Cerebellar cortex (tissue), 1 donor: Measurements from ENCODE around the gene ANKZF1.

Experiments
- DNase-seq: peaks from one replicate; pipeline ENCODE4 v3.0.0-alpha.2; 2015; ENCODE audit warnings: low spot score

ANKZF1 gene

DNA sequence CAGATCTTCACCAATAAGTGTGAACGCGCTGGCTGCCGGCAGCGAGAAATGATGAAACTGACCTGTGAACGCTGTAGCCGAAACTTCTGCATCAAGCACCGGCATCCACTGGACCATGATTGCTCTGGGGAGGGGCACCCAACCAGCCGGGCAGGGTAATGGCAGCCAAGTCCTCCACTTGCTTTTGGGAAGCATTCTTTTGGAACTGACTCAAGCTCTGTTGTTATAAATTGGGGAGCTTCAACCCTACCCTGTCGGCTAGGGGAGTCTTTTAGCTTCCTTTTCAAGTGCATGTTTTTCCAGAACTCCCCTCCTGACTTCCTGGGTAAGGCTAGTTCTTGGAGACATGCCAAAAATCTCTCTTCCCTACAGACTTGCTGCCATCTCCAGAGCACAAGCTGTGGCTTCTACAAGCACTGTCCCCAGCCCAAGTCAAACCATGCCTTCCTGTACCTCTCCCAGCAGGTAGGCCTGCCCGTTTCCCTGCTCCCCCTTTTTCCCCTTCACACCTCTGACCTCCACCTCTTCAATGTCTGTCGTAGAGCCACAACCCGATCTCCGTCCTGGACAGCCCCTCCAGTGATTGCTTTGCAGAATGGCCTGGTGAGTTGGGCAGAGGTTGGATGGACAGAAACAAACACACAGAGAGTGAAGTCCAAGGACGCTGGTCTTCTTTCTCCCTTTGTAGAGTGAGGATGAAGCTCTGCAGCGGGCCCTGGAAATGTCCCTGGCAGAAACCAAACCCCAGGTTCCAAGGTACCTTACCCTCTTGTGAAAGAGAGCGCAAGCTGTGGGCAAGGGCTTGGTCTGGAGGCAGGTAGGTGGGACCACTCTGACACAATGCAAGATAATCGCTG, 21.5 kb upstream of the ANKZF1 start:
- DNase-seq: peak; percentile 51

DNA sequence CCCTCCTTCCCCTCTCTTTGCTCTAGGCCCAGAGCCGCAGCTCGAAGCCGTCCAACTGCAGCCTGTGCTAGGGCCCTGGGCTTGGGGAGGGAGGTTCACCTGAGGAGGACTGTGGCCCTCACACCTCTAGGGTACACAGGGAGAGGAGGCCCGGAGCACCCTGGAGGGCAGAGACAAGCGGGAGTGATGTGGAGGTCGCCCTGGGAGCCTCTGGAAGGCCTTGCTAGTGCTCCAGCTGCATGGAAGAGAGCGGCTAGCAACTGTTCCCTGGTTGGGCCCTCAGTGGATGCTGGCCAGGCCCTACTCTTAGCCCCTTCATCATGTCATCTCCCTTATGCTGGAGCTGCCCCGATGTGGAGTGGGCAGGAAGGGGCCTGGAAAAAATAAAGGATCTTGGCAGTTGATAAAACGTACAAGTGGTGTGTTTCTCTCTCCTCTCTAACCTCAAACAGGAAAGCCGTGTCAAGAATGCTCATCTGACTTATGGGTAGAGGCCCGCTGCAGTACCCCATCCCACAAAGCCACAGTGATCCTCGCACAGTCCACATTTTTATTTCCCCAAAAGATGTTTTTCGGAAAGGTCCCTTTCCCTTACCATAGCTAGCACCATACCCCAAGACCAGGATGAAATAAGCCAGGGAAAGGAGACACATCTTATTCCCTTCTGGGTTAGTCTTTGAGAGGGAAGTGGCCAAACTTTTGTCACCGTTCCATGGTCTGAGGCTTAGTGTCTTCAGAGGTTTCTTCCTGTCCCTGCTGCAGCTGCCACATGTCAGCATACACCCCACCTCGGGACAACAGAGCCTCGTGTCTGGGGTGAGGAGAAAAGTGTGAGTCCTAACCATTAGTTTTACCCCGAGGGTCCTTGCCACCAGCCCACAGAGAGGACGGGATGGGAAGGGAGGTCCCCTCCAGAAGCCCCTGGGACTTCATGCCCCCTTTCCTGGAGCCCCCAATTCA, 20.1 kb upstream of the ANKZF1 start:
- DNase-seq: no peak

DNA sequence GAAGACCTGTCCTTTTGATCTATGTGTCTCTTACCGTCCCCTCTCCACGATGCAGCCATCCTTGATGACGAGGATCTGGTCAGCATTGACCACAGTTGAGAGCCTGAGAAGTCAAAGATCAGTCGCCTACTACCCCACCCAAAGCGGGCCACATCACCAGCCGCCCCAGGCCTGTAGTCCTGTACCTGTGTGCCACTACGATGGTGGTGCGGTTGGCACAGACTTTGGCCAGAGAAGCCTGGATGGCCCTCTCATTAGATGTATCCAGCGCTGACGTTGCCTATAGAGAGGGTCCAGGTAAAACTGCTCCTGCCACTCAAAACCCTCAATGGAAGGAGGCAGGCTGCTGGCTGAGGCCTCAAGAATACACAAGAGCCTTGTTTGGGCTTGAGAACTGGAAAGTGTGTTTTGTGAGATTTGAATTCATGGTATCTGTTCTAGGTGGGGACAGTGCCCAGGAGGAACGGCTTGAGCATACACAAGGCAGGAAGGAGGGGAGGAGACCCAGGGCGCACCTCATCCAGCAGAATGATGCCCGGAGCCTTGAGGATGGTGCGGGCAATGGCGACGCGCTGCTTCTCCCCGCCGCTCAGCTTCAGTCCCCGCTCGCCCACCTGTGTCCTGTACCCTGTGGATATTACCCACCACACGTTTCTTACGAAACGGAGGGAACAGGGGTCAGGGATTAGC, 19.3 kb upstream of the ANKZF1 start:
- DNase-seq: no peak

DNA sequence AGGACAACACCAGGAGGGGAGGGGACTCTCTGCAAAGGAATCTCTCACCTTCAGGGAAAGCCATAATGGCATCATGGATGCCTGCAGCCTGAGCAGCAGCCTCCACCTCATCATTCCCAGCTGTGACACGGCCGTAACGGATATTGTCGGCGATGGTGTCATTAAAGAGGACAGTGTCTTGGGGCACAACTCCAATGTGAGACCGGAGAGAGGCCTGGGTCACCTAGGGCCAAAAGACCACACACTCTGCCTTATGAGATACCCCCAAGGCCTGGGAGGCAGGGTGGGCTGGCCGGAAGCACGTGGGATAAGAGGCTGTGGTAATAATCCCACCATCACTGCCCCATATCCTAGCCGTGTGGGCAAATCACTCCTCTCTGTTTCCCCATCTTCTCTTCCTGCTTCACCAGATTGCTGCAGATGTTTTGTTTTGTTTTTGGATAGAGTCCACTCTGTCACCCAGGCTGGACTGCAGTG, 18.7 kb upstream of the ANKZF1 start:
- no peak for DNase-seq

DNA sequence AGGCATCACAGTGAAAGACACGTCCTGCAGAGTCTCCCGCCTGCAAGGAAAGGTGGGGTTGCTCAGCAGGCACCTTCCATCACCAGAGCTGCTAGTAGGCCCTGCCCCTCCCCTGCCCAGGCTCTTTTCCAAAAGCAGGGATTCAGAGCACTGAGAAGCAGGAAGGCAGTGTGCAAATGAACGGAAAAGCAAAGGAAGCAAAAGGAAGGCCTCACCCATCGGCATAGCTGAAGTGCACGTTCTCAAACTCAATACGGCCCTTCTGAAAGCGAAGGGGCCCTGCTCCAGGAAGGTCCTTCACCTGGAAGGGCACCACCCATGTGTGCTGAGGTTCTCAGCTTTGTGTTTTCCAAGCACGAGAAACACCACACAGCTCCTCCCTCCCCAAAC, 16.6 kb upstream of the ANKZF1 start:
- no peak for DNase-seq

DNA sequence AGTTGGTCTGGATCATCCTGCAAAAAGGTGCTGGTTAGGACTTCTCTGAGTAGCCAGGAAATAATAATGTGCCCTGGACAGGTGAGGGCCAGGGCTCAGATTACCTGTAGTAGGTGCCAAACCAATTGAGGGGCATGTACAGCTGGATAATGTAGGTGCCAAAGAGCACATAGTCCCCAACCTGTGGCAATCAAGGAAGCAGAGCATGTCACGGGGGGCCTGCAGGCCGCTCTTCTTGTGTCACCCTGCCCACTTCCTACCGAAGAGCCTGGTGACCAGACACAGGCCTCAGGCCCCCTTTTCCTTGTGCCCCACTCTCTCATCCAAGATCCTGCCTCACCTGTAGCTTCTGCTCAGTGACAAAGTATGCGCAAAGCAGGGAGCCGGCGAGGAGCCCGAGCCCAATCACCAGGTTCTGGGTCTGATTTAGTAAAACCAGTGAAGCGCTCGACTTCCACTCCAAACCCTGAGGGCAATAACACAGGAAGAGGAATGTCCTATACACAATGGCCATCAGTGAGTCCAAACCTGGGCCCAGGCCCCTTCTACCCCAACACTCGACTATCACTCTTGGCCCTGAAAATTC, 16.0 kb upstream of the ANKZF1 start:
- DNase-seq: no peak

DNA sequence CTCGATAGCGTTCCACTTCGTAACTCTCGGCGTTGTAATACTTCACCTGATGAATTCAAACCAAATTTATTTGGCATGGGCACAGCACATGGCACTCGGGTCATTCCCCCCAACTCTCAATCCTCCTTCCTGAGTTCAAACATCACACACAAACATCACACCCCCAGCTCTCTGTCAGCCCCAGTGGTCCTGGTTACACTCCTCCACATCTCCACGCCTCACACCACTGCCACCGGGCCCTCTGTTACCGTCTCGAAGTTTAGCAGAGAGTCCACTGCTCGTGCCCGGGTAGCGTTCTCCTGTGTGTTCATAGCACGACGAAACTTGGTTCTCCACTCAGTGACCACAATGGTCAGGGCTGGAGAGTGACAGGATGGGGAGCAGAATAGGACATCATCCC, 15.5 kb upstream of the ANKZF1 start:
- DNase-seq: no peak

DNA sequence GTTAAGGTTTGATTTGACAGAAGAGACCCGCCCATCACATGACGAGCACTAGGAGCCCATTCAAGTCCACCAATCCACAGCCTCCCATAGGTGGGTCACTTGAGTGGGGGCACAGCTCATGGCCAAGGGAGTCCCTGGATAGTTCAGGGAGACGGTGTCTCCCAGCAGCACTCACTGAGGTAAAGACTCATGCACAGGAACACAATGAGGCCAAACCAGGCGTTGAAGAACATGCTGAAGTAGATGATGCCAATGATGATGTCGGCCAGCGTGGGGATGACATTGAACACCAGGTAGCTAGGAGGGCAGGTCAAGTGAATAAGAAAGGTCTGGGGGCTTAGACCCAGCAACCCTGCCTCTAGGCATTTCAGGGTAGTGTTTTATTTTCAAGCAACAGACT, 14.8 kb upstream of the ANKZF1 start:
- no peak for DNase-seq

DNA sequence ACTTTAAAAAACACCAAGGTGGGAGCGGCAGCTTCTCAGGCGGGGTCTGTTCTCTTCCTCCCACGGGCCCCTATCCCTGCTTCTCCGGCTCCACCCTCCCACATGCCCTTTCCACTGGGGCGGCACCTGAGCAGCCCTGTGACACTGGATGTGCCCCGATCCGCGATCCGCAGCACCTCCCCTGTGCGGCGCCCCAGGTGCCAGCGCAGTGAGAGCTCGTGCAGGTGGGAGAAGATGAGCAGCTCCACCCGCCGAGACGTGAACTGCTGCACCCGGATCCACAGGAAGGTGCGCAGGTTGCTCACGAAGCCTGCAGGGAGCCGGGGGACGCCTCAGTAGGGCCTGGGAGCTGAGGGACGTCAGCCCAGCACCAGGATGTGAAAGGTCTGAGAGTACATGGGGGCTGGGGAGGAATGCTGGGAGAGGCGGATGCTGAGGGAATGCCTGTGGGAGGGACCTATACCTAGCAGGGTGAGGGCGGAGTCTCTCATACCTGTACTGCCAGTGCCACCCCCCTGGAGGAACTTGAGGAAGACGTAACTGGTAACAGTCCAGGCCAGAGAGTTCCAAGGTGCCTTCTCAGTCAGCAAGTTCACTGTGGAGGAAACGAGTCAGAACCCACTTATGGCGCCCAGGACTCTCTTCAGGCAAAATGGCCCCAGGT, 13.6 kb upstream of the ANKZF1 start:
- DNase-seq: no peak

DNA sequence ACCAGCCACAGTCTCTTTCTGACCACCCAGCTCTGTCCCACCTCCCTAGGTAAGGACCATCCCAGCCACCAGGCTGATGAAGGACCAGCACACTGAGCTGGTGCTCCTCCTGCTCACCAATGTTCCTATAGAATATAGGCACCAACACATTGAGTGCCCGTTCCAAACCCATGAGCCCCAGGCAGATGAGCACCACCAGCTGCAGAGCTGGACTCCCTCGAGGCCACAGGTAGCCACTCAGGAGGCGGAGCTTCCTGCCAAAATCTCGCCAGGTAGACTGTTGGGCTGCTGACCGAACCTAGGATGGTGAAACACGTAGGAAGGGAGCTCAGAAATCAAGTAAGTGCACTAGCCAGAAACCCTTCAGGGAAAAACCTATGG, 13.1 kb upstream of the ANKZF1 start:
- DNase-seq: no peak

DNA sequence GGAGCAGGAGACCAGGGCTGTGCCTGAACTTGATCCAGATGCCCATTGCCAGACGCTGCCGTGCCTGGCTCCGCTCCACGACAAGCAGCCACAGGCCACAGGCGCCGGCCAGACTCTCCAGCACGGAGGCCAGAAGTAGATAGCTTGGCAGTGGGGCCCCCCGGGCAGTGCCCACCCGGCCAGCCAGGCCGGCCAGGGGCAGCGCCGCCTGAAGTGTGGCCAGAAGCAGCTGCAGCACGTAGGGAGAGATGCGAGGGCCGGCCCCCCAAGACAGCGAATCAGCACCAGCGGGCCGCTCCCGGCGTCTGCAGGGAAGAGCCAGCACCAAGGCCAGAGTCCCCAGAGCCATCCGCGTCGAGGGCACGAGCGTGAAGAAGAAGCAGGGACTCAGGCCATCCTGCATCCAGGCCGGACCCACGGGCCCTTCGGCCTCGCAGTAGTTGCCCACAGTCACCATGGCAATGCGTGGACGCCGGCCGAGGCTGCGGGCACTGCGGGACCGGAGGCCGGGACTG, 11.3 kb upstream of the ANKZF1 start:
- DNase-seq: peak; percentile 57

DNA sequence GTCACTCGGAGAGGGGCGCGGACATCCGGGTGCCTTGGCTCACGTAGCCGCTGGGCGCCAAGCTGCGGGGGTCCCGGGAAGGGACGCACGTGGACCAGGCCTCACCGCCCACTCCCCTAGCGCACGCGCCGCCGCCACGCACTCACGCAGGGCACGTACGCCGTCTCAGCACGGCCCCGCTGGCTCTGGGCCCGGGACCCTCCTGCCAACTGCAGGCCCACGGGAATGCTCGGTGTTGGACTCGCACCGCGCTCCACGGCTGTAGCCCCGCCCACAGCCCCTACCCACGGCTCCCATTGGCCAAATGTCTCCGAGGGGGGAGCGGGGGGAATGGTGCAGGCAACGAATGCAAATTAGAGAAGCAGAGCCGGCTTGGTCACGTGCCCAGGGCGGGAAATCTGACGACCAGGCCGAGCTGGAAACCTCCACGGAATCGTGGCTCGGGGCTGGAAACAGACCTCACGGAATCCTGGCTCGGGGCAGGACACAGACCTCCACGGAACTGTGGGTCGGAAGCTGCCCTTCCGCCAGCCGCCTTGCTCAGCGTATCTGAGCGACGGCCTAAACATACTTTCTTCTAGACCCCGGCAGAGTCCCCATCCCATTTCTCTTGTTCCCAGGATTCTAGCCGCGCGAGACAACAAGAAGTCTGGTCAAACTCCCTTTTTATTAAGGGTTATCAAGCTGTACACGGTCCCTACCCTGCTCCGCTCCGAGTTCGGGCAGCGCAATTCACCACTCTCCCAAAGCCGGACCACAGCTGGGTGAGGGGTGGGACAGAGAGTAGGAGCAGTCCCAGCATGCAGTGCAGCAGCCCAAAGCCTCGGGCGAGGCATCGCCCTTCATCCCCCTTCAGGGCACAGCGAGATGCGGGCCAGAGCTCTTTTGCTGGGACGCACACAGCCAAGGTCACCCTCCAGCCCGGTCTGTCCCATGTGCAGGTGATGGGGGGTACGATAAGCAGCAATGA, 10.6 kb upstream of the ANKZF1 start, which contains the start of gene ABCB6:
ABCB6 (minus strand) TSS at position 227 of the 970 bp plus-strand sequence. CDS start 285 bp downstream, outside the sequence.
- peak; percentile 93 for DNase-seq

DNA sequence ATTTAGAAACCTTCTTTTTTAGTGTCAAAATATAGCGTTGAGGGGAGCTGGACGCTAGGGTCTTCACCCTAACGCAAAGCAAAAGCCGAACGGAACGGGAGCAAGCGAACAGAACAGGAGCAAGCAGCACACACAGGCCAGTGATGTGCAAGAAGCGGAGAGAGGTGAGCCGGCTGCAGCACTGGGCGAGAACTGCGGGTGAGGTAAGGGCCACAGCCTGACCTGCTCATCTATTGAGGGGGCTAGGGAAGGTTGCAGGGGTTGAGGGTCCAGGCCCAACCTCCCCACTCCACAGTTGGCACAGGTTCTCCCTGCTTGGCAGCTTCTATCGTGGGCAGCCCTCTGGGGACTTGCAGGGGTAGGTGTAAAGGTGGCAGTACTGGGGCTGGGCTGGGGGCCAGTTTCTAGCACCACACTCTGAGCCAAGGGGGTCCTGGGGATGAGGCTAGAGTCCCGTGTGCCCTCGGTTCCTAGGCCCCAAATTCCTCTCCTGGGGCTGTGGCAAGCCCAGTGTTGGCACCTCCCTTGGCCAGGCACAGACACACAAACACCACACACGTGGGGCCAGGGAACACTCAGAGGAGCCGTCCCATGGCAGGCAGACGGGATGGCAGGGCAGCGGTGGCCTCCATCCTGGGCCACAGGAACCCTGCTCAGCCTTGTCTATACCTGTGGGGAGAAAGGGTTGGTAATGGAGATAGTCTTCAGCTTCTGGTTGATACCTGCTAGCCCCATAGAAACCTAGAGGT, 9.6 kb upstream of the ANKZF1 start:
- DNase-seq: no peak

DNA sequence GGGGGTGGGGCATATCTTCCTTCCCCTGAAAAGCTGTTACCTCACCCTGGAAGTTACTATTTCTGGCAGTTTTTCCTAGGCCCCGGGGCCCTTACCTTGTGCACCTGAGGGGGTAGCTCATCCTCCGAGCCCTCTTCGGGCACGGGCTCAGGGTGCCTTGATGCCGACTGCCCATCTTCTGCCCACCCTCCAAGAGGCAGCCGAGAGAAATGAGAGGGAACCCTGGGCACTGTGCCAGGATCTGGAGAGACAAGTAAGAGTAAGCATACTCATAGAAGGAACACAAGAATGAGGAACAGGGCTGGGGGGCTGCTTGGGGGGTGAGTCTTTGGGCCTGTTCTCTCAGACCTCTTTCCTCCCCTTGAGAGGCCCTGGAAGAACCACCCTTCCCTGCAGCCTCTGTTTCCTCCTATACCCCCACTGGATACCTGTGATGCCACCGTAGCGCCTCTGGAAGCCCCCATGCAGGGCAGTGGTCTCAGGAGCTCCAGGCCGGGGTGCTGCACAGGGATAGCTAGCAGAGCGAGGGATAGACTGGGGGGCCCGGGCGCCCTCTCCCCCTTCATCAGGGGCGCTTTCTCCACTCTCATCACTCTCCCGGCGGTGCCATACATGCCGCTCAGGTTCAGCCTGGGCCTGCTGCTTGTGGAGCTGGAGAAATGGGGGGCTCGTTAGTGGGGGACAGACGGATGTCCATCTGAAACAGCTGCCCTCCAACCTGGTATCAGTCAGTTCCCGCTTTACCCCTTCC, 8.8 kb upstream of the ANKZF1 start:
- no peak for DNase-seq

DNA sequence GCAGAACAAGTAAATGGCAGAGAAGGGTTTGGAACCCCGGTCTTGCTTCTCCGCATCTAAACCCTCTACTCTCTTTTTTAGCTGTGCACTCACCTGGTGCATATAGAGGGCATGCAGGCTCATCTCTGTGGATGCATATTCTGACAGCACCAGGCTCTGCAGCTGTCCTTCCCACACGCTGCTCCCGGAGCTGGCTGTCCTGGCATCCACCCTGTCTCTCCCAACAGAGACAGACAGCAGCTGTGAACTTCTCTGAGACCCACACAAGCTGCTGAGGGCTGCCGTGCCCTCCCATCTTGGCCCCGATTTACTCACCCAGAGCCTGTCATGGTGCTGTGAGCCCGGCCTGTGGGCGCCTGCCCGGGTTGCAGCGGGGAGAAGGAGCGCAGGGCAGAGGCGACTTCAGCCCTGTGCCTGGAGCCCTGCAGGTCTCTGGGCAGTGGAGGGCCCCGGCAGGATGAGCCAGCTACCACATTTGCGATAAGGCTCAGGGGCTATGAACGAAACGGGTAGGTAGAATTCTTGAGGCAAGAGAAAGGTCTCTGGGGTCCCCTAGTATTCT, 7.6 kb upstream of the ANKZF1 start:
- no peak for DNase-seq

DNA sequence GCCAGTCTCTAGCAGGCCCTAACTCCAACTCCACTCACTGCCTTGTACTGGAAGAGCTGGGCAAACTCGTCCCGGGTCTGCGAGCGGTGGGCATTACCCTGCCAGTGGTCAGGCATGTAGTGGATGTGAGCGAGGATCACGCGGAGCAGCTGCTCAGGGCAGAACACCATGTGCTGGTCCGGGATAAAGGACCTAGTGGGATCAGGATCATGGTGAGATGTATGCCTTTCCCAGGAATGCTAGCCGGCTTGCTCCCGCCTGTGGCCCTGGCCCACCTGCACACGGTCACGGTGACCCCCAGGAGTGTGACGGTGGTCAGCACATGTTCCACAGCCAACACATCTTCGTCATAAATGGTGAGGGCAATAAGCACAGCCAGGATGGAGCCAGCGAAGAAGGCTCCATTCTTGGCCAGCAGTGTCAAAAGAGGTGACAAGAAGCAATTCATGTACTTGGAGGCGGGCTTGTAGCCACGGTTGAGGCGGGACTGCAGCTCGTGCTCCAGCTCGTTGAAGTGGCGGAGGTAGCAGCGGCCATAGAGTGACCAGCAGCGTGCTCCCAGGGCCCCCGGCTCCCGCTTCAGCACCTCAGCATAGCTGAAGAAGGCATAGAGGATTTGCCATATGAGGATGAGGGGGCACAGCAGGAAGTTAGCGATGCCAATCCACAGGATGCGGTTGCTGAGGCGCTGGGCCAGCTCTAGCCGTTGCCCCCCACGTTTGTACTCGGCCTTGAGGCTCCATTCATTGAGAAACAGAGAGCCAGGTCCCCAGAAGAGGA, 5.6 kb upstream of the ANKZF1 start:
- no peak for DNase-seq

DNA sequence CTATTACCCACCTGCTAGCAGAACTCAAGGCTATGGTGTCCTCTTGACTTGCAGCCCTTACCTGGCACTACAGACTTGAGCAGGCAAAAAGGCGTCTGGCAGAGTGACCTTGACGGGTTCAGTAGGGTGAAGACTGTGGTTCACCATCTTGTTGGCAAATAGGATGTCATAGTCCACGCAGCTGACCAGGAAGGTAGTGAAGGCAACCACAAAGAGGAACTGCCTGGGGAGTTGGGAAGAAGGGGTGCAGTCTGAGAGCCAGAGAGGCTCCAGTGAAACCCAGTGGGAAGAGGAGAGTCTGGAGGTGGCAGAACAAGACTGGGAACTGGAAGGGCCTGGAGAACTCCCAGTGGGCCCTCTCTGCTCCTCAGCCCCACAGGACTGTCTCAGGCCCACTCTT, 4.3 kb upstream of the ANKZF1 start:
- DNase-seq: no peak
